GM13976 (cell line): ENCODE measurements around the gene HNRNPH3.

ENCODE experiments used
- DNase-seq: peaks from one replicate; pipeline ENCODE4 v3.0.0; 2012; ENCODE audit warnings: low spot score
- CTCF ChIP-seq: IDR thresholded peaks from 2 replicates; pipeline ENCODE4 v1.5.1; 2012; ENCODE audit warnings: borderline replicate concordance, mild to moderate bottlenecking; ENCODE audit not compliant: insufficient read depth; ENCODE audit errors: extremely low read depth, missing control alignments, control extremely low read depth
- in situ Hi-C: fragments of 300-500 bp; cut with MboI; formaldehyde crosslinking; loops from one replicate; pipeline ENCODE4 v1.12.0; 2022; ENCODE audit warnings: low sequenced_read_pairs, mixed read lengths, inconsistent platforms; ENCODE audit not compliant: unreplicated experiment

Gene HNRNPH3

GRCh38 chr10:68331455-68332258 lies at the start of gene HNRNPH3:
Gene HNRNPH3 (plus strand): TSS chr10:68332064. CDS start chr10:68337222, 5,158 bp downstream.
- in situ Hi-C loops, result no loop called here
- TF ChIP-seq CTCF, result no peak

GRCh38 chr10:68284062-68285001 lies 47.5 kb upstream of the HNRNPH3 start:
- no peak for TF ChIP-seq CTCF
- in situ Hi-C loops, result no loop called here
- no peak for DNase-seq

More at GRCh38 chr10:68331455-68332258, at the start of gene HNRNPH3:
- DNase-seq, result peak; percentile 97

GRCh38 chr10:68288717-68289116 lies 43.1 kb upstream of the HNRNPH3 start:
- TF ChIP-seq CTCF, result no peak
- DNase-seq, result no peak
- in situ Hi-C loops, result no loop called here

GRCh38 chr10:68290736-68291135 lies 41.1 kb upstream of the HNRNPH3 start:
- DNase-seq, result no peak
- in situ Hi-C loops, result loop anchor here (10.0 kb wide), 1 partner anchor 76 kb away; no protein-coding TSS in a partner anchor
- no peak for TF ChIP-seq CTCF

GRCh38 chr10:68296843-68297663 lies 34.8 kb upstream of the HNRNPH3 start:
- in situ Hi-C loops, result loop anchor here (10.0 kb wide), 1 partner anchor 82 kb away; no protein-coding TSS in a partner anchor
- no peak for DNase-seq

More at GRCh38 chr10:68296843-68297663, 34.8 kb upstream of the HNRNPH3 start:
- no peak for TF ChIP-seq CTCF
